Thoracic aorta (tissue), 2 donors: ENCODE results near the gene TESK2. TPM values are rescaled to one million over a fixed set of nuclear protein-coding genes. Genes with fewer than 3 reads are reported as not detected.
"Not testable (repeated sequence)": the region's sequence is repeated elsewhere in the genome, so short reads cannot be mapped to it uniquely, and the experiment has no call there.

ENCODE experiments used
- ATAC-seq: fragments of 150-250 bp; one replicate; pipeline ENCODE4 v1.8.0; 2017; ENCODE audit warnings: low read depth; ENCODE audit not compliant: insufficient number of reproducible peaks, low FRiP score
- DNase-seq: peaks from one replicate; pipeline ENCODE4 v3.0.0-alpha.2; 2020; ENCODE audit warnings: low spot score
- H3K27ac ChIP-seq, 2 donors: fragments of 200-600 bp; sonication (generic); 1 replicate in 1 of 2; 2 replicates in 1 of 2; pipeline ENCODE4 v1.5.1; 2016; ENCODE audit warnings: mild to moderate bottlenecking in 2 of 2, moderate library complexity in 2 of 2
- H3K27me3 ChIP-seq: fragments of 200-600 bp; sonication (generic); replicated peaks from 2 replicates; pipeline ENCODE4 v1.6.0; 2016; ENCODE audit warnings: mild to moderate bottlenecking; ENCODE audit not compliant: insufficient read depth
- H3K36me3 ChIP-seq: fragments of 200-600 bp; sonication (generic); one replicate; pipeline ENCODE4 v1.5.1; 2016
- H3K4me1 ChIP-seq, 2 donors: fragments of 200-600 bp; sonication (generic); 1 replicate in 1 of 2; 2 replicates in 1 of 2; pipeline versions ENCODE4 v1.5.1 to v1.6.0; 2016; ENCODE audit warnings: low read depth in 2 of 2, mild to moderate bottlenecking in 1 of 2; ENCODE audit not compliant: control insufficient read depth in 1 of 2
- H3K4me3 ChIP-seq: fragments of 200-600 bp; sonication (generic); 2 replicates; pipeline ENCODE4 v1.5.1; 2016; ENCODE audit warnings: mild to moderate bottlenecking
- H3K9me3 ChIP-seq: fragments of 200-600 bp; sonication (generic); 2 replicates; pipeline ENCODE4 v1.5.1; 2016
- total RNA-seq, 2 donors: library from RNA; depleted of rRNA; stranded (reverse); fragments of >200 nt; gene quantifications; one replicate each; pipeline versions ENCODE4 v1.1.0 to v1.2.3, GENCODE V29; 2016
- TF ChIP-seq, protein P1 (sequence below): fragments of 200-600 bp; sonication (generic); IDR thresholded peaks from one replicate; pipeline ENCODE4 v1.5.1; 2019; ENCODE audit warnings: antibody characterized with exemption

TESK2 gene
- total RNA-seq, 2 donors from 2014 or later, result 3.5 to 7.6 TPM

GRCh38 chr1:45530632-45531135, 39.7 kb upstream of the TESK2 start:
- H3K36me3 ChIP-seq, result no peaks in the 10 kb centered on the region
- H3K4me3 ChIP-seq, result no peak overlapping the region
- H3K27me3 ChIP-seq, result no peaks in the 10 kb centered on the region
- ATAC-seq (no peak), DNase-seq (no peak)
- no peaks in the 10 kb centered on the region for H3K4me1 ChIP-seq
- no peak overlapping the region for H3K27ac ChIP-seq
- H3K9me3 ChIP-seq, result no peaks in the 10 kb centered on the region
- TF ChIP-seq, protein P1, sequence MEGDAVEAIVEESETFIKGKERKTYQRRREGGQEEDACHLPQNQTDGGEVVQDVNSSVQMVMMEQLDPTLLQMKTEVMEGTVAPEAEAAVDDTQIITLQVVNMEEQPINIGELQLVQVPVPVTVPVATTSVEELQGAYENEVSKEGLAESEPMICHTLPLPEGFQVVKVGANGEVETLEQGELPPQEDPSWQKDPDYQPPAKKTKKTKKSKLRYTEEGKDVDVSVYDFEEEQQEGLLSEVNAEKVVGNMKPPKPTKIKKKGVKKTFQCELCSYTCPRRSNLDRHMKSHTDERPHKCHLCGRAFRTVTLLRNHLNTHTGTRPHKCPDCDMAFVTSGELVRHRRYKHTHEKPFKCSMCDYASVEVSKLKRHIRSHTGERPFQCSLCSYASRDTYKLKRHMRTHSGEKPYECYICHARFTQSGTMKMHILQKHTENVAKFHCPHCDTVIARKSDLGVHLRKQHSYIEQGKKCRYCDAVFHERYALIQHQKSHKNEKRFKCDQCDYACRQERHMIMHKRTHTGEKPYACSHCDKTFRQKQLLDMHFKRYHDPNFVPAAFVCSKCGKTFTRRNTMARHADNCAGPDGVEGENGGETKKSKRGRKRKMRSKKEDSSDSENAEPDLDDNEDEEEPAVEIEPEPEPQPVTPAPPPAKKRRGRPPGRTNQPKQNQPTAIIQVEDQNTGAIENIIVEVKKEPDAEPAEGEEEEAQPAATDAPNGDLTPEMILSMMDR, result no peak

DNA sequence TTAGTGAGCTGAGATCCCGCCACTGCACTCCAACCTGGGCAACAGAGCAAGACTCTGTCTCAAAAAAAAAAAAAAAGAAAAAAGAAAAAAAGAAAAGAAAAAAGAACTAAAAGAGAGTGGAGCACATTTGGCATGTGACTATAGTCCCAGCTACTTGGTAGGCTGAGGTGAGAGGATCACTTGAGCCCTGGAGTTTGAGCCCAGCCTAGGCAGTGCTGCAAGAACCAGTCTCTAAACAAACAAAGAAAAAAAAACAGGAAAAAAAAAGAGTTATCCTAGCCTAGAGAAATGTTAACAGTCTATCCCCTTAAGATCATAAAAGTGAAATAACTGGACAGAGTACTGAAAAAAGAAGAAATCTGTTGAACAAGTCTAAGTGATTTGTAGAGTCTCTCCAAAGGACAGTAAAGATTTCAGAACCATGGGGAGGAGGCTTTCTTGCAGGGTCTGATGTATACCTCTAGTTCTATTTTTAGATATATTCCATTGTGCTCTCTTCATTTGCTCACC, 35.2 kb upstream of the TESK2 start:
- no peak for ATAC-seq
- Histone ChIP-seq H3K4me3 (no peak overlapping the region), H3K27ac (no peak overlapping the region)

GRCh38 chr1:45523975-45524374, 33.0 kb upstream of the TESK2 start:
- not testable (repeated sequence) for DNase-seq, ATAC-seq, H3K27ac ChIP-seq, H3K27me3 ChIP-seq, H3K9me3 ChIP-seq, H3K36me3 ChIP-seq, H3K4me3 ChIP-seq
- peaks cover 7 to 17% of the 10 kb centered on the region in 2 donors for H3K4me1 ChIP-seq

More for the DNA sequence above, 35.2 kb upstream of the TESK2 start:
- peaks cover 0 to 4% of the 10 kb centered on the region in 2 donors for H3K4me1 ChIP-seq
- H3K27me3 ChIP-seq, result no peaks in the 10 kb centered on the region
- TF ChIP-seq, protein P1, result no peak
- no peaks in the 10 kb centered on the region for H3K9me3 ChIP-seq
- H3K36me3 ChIP-seq, result no peaks in the 10 kb centered on the region
- DNase-seq, result no peak

- H3K4me1 ChIP-seq, result peaks cover 10 to 21% of the 10 kb centered on the region in 2 donors
- H3K27ac ChIP-seq, H3K9me3 ChIP-seq, ATAC-seq, H3K4me3 ChIP-seq, H3K36me3 ChIP-seq, DNase-seq, H3K27me3 ChIP-seq: not testable (repeated sequence)
Observed at GRCh38 chr1:45523516-45523915, 32.6 kb upstream of the TESK2 start.

- no peaks in the 10 kb centered on the region for H3K9me3 ChIP-seq
- no peak for DNase-seq
- H3K36me3 ChIP-seq, result no peaks in the 10 kb centered on the region
- ATAC-seq, result peak; percentile 38
- peak overlapping the region; percentile 95 for H3K4me3 ChIP-seq
- H3K27me3 ChIP-seq, result no peaks in the 10 kb centered on the region
- peak overlapping the region; percentile 90 to 98 for H3K27ac ChIP-seq
- TF ChIP-seq, protein P1, result no peak
- H3K4me1 ChIP-seq, result peaks cover 10 to 21% of the 10 kb centered on the region in 2 donors
Observed at GRCh38 chr1:45522324-45523104, 31.6 kb upstream of the TESK2 start.
